Esophagus squamous epithelium (tissue), 4 donors: ENCODE data around the gene CEP250.

Experiments used
- POLR2A ChIP-seq, 4 donors: fragments of 450-650 bp; IDR thresholded peaks; one replicate each; pipeline ENCODE4 v1.6.1; 2017; ENCODE audit warnings: antibody characterized with exemption in 4 of 4, mild to moderate bottlenecking in 4 of 4, moderate library complexity in 3 of 4
- TF ChIP-seq, protein P1 (sequence below), 6 experiments: fragments of 450-650 bp in 4 of 6; fragments of 200-600 bp in 2 of 6; sonication (generic) in 2 of 6; IDR thresholded peaks; one replicate each; pipeline ENCODE4 v1.5.1; 2016 to 2019; ENCODE audit warnings: antibody characterized with exemption in 6 of 6, mild to moderate bottlenecking in 4 of 6, moderate library complexity in 4 of 6

DNA sequence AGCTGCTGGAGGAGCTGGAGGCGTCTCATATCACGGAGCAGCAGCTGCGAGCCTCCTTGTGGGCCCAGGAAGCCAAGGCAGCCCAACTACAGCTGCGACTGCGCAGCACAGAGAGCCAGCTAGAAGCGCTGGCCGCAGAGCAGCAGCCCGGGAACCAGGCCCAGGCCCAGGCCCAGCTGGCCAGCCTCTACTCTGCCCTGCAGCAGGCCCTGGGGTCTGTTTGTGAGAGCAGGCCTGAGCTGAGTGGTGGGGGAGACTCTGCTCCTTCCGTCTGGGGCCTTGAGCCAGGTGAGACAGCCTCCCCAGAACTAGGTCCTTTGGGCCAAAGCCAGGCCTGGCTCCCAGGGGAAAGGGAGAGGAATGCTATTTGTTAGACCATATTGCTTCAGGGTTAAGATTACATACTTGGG, 42.4 kb downstream of the CEP250 start:
- TF ChIP-seq, protein P1, sequence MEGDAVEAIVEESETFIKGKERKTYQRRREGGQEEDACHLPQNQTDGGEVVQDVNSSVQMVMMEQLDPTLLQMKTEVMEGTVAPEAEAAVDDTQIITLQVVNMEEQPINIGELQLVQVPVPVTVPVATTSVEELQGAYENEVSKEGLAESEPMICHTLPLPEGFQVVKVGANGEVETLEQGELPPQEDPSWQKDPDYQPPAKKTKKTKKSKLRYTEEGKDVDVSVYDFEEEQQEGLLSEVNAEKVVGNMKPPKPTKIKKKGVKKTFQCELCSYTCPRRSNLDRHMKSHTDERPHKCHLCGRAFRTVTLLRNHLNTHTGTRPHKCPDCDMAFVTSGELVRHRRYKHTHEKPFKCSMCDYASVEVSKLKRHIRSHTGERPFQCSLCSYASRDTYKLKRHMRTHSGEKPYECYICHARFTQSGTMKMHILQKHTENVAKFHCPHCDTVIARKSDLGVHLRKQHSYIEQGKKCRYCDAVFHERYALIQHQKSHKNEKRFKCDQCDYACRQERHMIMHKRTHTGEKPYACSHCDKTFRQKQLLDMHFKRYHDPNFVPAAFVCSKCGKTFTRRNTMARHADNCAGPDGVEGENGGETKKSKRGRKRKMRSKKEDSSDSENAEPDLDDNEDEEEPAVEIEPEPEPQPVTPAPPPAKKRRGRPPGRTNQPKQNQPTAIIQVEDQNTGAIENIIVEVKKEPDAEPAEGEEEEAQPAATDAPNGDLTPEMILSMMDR (IDR thresholded peaks at IDR 0.05), result no peak
- TF ChIP-seq POLR2A (IDR thresholded peaks at IDR 0.05), result no peak
